Measurements from ENCODE around the gene TMEM223.

DNA sequence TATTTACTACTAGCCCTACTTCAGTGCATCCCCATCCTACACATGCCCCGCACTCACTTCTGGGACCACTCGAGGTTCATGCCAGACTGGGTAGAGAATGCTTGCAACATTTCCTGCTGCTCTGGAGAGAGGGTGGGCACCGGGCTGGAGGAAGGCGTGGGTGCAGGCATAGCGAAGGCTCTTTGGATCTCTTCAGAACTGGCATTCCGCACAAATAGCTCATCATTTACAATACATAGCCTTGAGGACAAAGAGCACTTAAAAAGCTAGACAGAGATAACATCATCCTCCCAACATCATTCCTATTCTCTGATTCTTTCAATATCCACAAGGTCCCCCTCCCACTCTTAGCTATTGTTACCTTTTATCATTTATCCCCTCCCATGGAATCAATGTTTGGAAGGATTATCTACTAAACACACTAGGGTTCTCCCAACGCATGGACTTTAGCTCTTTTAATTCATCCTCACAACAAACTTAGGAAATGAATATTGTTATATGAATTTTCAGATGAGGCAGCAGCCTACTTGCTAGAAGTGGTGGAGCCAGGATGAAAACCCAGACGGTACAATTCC, 2.5 kb upstream of the TMEM223 start:
- TF ChIP-seq, protein P1, sequence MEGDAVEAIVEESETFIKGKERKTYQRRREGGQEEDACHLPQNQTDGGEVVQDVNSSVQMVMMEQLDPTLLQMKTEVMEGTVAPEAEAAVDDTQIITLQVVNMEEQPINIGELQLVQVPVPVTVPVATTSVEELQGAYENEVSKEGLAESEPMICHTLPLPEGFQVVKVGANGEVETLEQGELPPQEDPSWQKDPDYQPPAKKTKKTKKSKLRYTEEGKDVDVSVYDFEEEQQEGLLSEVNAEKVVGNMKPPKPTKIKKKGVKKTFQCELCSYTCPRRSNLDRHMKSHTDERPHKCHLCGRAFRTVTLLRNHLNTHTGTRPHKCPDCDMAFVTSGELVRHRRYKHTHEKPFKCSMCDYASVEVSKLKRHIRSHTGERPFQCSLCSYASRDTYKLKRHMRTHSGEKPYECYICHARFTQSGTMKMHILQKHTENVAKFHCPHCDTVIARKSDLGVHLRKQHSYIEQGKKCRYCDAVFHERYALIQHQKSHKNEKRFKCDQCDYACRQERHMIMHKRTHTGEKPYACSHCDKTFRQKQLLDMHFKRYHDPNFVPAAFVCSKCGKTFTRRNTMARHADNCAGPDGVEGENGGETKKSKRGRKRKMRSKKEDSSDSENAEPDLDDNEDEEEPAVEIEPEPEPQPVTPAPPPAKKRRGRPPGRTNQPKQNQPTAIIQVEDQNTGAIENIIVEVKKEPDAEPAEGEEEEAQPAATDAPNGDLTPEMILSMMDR (IDR thresholded peaks at IDR 0.05), result no peak
- TF ChIP-seq POLR2AphosphoS5 (IDR thresholded peaks at IDR 0.05; ENCODE audit: low read depth, low read length), result no peak
- TF ChIP-seq, protein P2, sequence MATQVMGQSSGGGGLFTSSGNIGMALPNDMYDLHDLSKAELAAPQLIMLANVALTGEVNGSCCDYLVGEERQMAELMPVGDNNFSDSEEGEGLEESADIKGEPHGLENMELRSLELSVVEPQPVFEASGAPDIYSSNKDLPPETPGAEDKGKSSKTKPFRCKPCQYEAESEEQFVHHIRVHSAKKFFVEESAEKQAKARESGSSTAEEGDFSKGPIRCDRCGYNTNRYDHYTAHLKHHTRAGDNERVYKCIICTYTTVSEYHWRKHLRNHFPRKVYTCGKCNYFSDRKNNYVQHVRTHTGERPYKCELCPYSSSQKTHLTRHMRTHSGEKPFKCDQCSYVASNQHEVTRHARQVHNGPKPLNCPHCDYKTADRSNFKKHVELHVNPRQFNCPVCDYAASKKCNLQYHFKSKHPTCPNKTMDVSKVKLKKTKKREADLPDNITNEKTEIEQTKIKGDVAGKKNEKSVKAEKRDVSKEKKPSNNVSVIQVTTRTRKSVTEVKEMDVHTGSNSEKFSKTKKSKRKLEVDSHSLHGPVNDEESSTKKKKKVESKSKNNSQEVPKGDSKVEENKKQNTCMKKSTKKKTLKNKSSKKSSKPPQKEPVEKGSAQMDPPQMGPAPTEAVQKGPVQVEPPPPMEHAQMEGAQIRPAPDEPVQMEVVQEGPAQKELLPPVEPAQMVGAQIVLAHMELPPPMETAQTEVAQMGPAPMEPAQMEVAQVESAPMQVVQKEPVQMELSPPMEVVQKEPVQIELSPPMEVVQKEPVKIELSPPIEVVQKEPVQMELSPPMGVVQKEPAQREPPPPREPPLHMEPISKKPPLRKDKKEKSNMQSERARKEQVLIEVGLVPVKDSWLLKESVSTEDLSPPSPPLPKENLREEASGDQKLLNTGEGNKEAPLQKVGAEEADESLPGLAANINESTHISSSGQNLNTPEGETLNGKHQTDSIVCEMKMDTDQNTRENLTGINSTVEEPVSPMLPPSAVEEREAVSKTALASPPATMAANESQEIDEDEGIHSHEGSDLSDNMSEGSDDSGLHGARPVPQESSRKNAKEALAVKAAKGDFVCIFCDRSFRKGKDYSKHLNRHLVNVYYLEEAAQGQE (IDR thresholded peaks at IDR 0.05; ENCODE audit: insufficient read depth in 1 of 2, low read depth in 2 of 2, low read length in 1 of 2), result no peak

Data from Panc1 (cell line).